Naive B cell (primary cell): ENCODE measurements around the gene SMARCA5. TPM values are rescaled to one million over a fixed set of nuclear protein-coding genes. Genes with fewer than 3 reads are reported as not detected.

Experiments
- ATAC-seq, 2 donors: fragments of 150-1000 bp; cut with Tn5 transposase; 2 replicates each; pipeline ENCODE4 v1.10.0; 2021; ENCODE audit warnings: low read depth in 2 of 2, mild to moderate bottlenecking in 2 of 2, moderate library complexity in 2 of 2
- DNase-seq: peaks from one replicate; pipeline ENCODE4 v3.0.0; 2022
- H3K27ac Mint-ChIP-seq, 6 donors: one replicate each; pipeline ENCODE4 v1.8.0; 2020 to 2022; ENCODE audit warnings: mild to moderate bottlenecking in 6 of 6, mixed read lengths in 6 of 6, moderate library complexity in 5 of 6, inconsistent platforms in 2 of 6
- H3K27me3 Mint-ChIP-seq, 3 donors: one replicate each; pipeline ENCODE4 v1.8.0; 2021 to 2022; ENCODE audit warnings: mixed read lengths in 3 of 3, mild to moderate bottlenecking in 1 of 3
- H3K36me3 Mint-ChIP-seq, 2 donors: one replicate each; pipeline ENCODE4 v1.8.0; 2020 to 2022; ENCODE audit warnings: mixed read lengths in 2 of 2, inconsistent platforms in 1 of 2, mild to moderate bottlenecking in 1 of 2
- H3K4me1 Mint-ChIP-seq, 3 donors: one replicate each; pipeline ENCODE4 v1.8.0; 2020 to 2022; ENCODE audit warnings: mixed read lengths in 3 of 3, inconsistent platforms in 1 of 3, mild to moderate bottlenecking in 1 of 3, moderate library complexity in 1 of 3
- H3K4me3 Mint-ChIP-seq, 8 donors: one replicate each; pipeline ENCODE4 v1.8.0; 2020 to 2022; ENCODE audit warnings: mild to moderate bottlenecking in 8 of 8, mixed read lengths in 8 of 8, moderate library complexity in 8 of 8, inconsistent platforms in 2 of 8
- H3K9me3 Mint-ChIP-seq, 7 donors: one replicate each; pipeline ENCODE4 v1.8.0; 2020 to 2022; ENCODE audit warnings: mixed read lengths in 7 of 7, mild to moderate bottlenecking in 5 of 7, inconsistent platforms in 2 of 7, moderate library complexity in 1 of 7
- polyA plus RNA-seq, 6 donors: library from polyadenylated mRNA; unstranded; fragments of 300-500 nt; fragmentation: Illumina TruSeq; gene quantifications; one replicate each; pipeline ENCODE4 v1.2.3, GENCODE V29; 2021; ENCODE audit warnings: low read depth in 6 of 6

SMARCA5 gene
- polyA plus RNA-seq, 6 donors from 2014 or later, result 17.1 to 36.3 (median 26.1) TPM

DNA sequence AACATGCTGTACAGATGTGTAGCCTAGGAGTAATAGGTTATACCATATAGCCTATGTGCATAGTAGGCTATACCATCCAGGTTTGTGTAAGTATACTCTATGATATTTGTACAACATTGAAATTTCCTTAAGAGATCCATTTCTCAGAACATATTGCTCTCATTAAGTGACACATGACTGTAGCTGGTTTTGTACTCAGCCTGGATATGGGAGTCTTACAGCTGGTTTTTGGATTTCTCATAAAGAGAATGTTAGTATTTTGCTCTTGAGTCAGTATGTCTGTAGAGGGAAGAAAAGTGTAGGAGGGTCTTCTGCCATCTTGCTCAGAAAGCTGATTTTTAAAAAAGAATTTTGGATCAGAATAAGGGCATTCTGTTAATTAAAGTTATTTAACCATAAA, 85.3 kb downstream of the SMARCA5 start:
- peaks cover 0 to 5% (median 0%) of the 10 kb centered on the region in 3 donors for H3K4me1 Mint-ChIP-seq
- peaks cover 5 to 18% (median 9%) of the 10 kb centered on the region in 3 donors for H3K27me3 Mint-ChIP-seq
- ATAC-seq, result no peak
- no peak overlapping the region for H3K27ac Mint-ChIP-seq
- no peak for DNase-seq
- H3K4me3 Mint-ChIP-seq, result no peak overlapping the region
- peaks cover 0 to 9% of the 10 kb centered on the region in 2 donors for H3K36me3 Mint-ChIP-seq
- H3K9me3 Mint-ChIP-seq, result peaks cover 0 to 7% (median 2%) of the 10 kb centered on the region in 7 donors

DNA sequence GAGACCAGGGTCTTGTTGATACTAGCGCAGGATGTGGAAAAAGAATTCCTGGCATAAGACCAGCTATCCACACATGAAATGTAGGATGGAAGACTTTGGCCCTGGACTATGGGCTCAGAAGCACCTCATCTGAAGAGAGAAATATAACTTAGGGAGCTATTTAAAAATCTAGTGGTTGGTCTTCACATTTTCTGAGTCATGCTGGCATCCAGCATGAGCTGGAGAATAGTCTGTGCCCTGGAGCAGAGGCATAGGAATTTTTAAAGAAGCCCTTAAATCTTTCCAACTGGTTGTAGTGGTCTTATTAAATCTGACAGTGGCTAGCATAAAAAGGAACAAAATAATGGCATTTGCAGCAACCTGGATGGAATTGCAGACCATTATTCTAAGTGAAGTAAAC, 86.3 kb downstream of the SMARCA5 start:
- Mint-ChIP-seq H3K4me3 (no peak overlapping the region), H3K36me3 (no peaks in the 10 kb centered on the region), H3K27me3 (peaks cover 0 to 9% (median 0%) of the 10 kb centered on the region in 3 donors), H3K4me1 (peaks cover 0 to 5% (median 0%) of the 10 kb centered on the region in 3 donors), H3K9me3 (peaks cover 0 to 3% (median 2%) of the 10 kb centered on the region in 7 donors), H3K27ac (no peak overlapping the region)
- no peak for DNase-seq
- ATAC-seq, result no peak

DNA sequence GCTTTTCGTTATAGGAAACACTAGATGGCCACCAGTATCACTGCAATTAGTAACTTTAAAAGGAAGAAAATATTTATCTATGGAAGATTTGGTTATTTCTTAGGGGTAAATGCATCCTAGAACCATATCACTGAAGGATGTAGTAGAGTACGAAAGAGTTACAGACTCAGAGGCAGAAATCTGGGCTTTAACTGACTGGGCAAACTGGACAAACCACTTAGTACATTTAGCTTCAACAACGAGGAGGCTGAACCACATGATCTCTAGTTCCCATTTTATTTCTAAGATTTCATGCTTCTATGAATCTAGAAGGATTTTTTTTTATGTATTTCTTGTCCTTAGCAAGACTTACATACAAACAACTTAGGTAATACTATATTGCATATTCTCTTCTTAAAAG, 93.0 kb downstream of the SMARCA5 start:
- H3K4me1 Mint-ChIP-seq, result no peaks in the 10 kb centered on the region
- no peak for ATAC-seq
- peaks cover 0 to 7% of the 10 kb centered on the region in 2 donors for H3K36me3 Mint-ChIP-seq
- H3K9me3 Mint-ChIP-seq, result peaks cover 0 to 26% (median 2%) of the 10 kb centered on the region in 7 donors
- DNase-seq, result no peak
- H3K27ac Mint-ChIP-seq, result no peak overlapping the region
- no peaks in the 10 kb centered on the region for H3K27me3 Mint-ChIP-seq
- no peak overlapping the region for H3K4me3 Mint-ChIP-seq

Other genes with a start within 250 kb of the SMARCA5 start
- 10 to 100 TPM in 2 of 6 donors, 1 to 10 TPM in 4; 4.3 to 14.5 (median 7.5) TPM for gene GAB1, start 176.8 kb upstream of the SMARCA5 start, polyA plus RNA-seq
- gene FREM3, start 187.0 kb downstream of the SMARCA5 start, polyA plus RNA-seq, result not detected